Right lobe of liver (tissue), 4 donors: ENCODE measurements around the gene GNPAT.

Experiments used
- CTCF ChIP-seq, 4 donors: fragments of 200-600 bp in 3 of 4; fragments of 450-650 bp in 1 of 4; IDR thresholded peaks; one replicate each; pipeline versions ENCODE4 v1.5.1 to v1.8.0; 2016 to 2022; ENCODE audit warnings: antibody characterized with exemption in 4 of 4, mild to moderate bottlenecking in 2 of 4
- POLR2A ChIP-seq: fragments of 450-650 bp; IDR thresholded peaks from one replicate; pipeline ENCODE4 v1.6.1; 2017; ENCODE audit warnings: antibody characterized with exemption, mild to moderate bottlenecking
- donor health status: DM: no; HTN: no; CAD: no.
- donor health status: DM: no; HTN: no; CAD: no.
- donor health status: DM: no; HTN: yes; CAD: no.

- TF ChIP-seq CTCF (IDR thresholded peaks at IDR 0.05) (no peak), POLR2A (no peak)
These were observed 44.3 kb upstream of the GNPAT start for GRCh38 chr1:231196728-231197127.
